ENCODE data around the gene ITGA2. TPM values are rescaled to one million over a fixed set of nuclear protein-coding genes. Genes with fewer than 3 reads are reported as not detected.

Gene ITGA2
- total and polyA plus RNA-seq, 2 experiments from 2014 or later = 10.4 to 21.5 TPM

- Histone ChIP-seq H3K4me1 (ENCODE audit: insufficient read depth) (peaks cover 7% of the 10 kb centered on the region), H3F3A (ENCODE audit: insufficient read depth) (peaks cover 55% of the 10 kb centered on the region), H3K9ac (no peak overlapping the region), H4K20me1 (ENCODE audit: insufficient read depth) (no peaks in the 10 kb centered on the region), H3K9me3 (ENCODE audit: low read depth) (no peaks in the 10 kb centered on the region), H3K27me3 (replicated peaks; ENCODE audit: insufficient read depth) (no peaks in the 10 kb centered on the region), H3K4me2 (ENCODE audit: unreplicated experiment) (peak overlapping the region; percentile 25), H3K27ac (no peak overlapping the region), H2AFZ (no peak overlapping the region), H3K4me3 (no peak overlapping the region), H3K9me2 (ENCODE audit: insufficient read depth) (no peaks in the 10 kb centered on the region), H3K36me3 (ENCODE audit: low read depth) (peaks cover 45% of the 10 kb centered on the region), H3K79me2 (ENCODE audit: insufficient read depth) (no peaks in the 10 kb centered on the region)
- peak; percentile 64 for DNase-seq
- TF ChIP-seq EZH2phosphoT487 (IDR thresholded peaks at IDR 0.05; ENCODE audit: insufficient read depth, low read depth) (no peak), EZH2 (IDR thresholded peaks at IDR 0.05; ENCODE audit: insufficient read depth, poor library complexity, severe bottlenecking) (no peak)
- in situ Hi-C loops (cut with MboI) = loop anchor here (25.0 kb wide), 1 partner anchor 379 kb away; no protein-coding TSS in a partner anchor
- WGBS, 2 experiments (ENCODE audit: low coverage in 1 of 2, low lambda C conversion rate in 2 of 2, missing lambda C conversion rate in 2 of 2) = 64 to 84% methylated on average over 2 of the region's 2 CpGs
These were observed 102.1 kb downstream of the ITGA2 start for GRCh38 chr5:53091289-53091688.

- H3K9me3 ChIP-seq (ENCODE audit: low read depth) = no peaks in the 10 kb centered on the region
- no peaks in the 10 kb centered on the region for H4K20me1 ChIP-seq (ENCODE audit: insufficient read depth)
- peaks cover 7% of the 10 kb centered on the region for H3K4me1 ChIP-seq (ENCODE audit: insufficient read depth)
- H3K9ac ChIP-seq = no peak overlapping the region
- in situ Hi-C loops (cut with MboI) = loop anchor here (25.0 kb wide), 1 partner anchor 380 kb away; no protein-coding TSS in a partner anchor
- no peak overlapping the region for H2AFZ ChIP-seq
- no peak overlapping the region for H3K27ac ChIP-seq
- H3F3A ChIP-seq (ENCODE audit: insufficient read depth) = peaks cover 55% of the 10 kb centered on the region
- no peaks in the 10 kb centered on the region for H3K79me2 ChIP-seq (ENCODE audit: insufficient read depth)
- H3K27me3 ChIP-seq (replicated peaks; ENCODE audit: insufficient read depth) = no peaks in the 10 kb centered on the region
- TF ChIP-seq EZH2 (IDR thresholded peaks at IDR 0.05; ENCODE audit: insufficient read depth, poor library complexity, severe bottlenecking) = no peak
- H3K9me2 ChIP-seq (ENCODE audit: insufficient read depth) = no peaks in the 10 kb centered on the region
- no peak overlapping the region for H3K4me2 ChIP-seq (ENCODE audit: unreplicated experiment)
- no peak overlapping the region for H3K4me3 ChIP-seq
- peaks cover 40% of the 10 kb centered on the region; the same call in 1 of the 2 replicates for H3K36me3 ChIP-seq (ENCODE audit: low read depth)
- DNase-seq = no peak
- WGBS, 2 experiments (ENCODE audit: low coverage in 1 of 2, low lambda C conversion rate in 2 of 2, missing lambda C conversion rate in 2 of 2) = 48 to 54% methylated on average over 2 of the region's 2 CpGs
These were observed 103.1 kb downstream of the ITGA2 start for GRCh38 chr5:53092242-53092641.

- no peak overlapping the region for H2AFZ ChIP-seq
- in situ Hi-C loops (cut with MboI) = loop anchor here (5.0 to 25.0 kb wide), 2 partner anchors 148 to 383 kb away; no protein-coding TSS in a partner anchor
- H3K36me3 ChIP-seq (ENCODE audit: low read depth) = peaks cover 40% of the 10 kb centered on the region; the same call in 1 of the 2 replicates
- no peaks in the 10 kb centered on the region for H3K27me3 ChIP-seq (replicated peaks; ENCODE audit: insufficient read depth)
- H3K79me2 ChIP-seq (ENCODE audit: insufficient read depth) = no peaks in the 10 kb centered on the region
- peaks cover 19% of the 10 kb centered on the region for H3K4me1 ChIP-seq (ENCODE audit: insufficient read depth)
- no peaks in the 10 kb centered on the region for H3K9me2 ChIP-seq (ENCODE audit: insufficient read depth)
- H3K4me3 ChIP-seq = no peak overlapping the region
- H3K27ac ChIP-seq = no peak overlapping the region
- no peak for TF ChIP-seq EZH2phosphoT487 (IDR thresholded peaks at IDR 0.05; ENCODE audit: insufficient read depth, low read depth)
- TF ChIP-seq EZH2 (IDR thresholded peaks at IDR 0.05; ENCODE audit: insufficient read depth, poor library complexity, severe bottlenecking) = no peak
- no peaks in the 10 kb centered on the region for H3K9me3 ChIP-seq (ENCODE audit: low read depth)
- no peak overlapping the region for H3K9ac ChIP-seq
- H3K4me2 ChIP-seq (ENCODE audit: unreplicated experiment) = no peak overlapping the region
- peaks cover 60% of the 10 kb centered on the region for H3F3A ChIP-seq (ENCODE audit: insufficient read depth)
- WGBS, 2 experiments (ENCODE audit: low coverage in 1 of 2, low lambda C conversion rate in 2 of 2, missing lambda C conversion rate in 2 of 2) = 89 to 93% methylated on average over 7 of the region's 7 CpGs
- H4K20me1 ChIP-seq (ENCODE audit: insufficient read depth) = no peaks in the 10 kb centered on the region
- DNase-seq = no peak
These were observed 106.1 kb downstream of the ITGA2 start for GRCh38 chr5:53095217-53095616.

- H3K9me3 ChIP-seq (ENCODE audit: low read depth) = no peaks in the 10 kb centered on the region
- in situ Hi-C loops (cut with MboI) = loop anchor here (5.0 to 25.0 kb wide), 2 partner anchors 149 to 384 kb away; no protein-coding TSS in a partner anchor
These were observed 106.9 kb downstream of the ITGA2 start for GRCh38 chr5:53095931-53096525.

More at GRCh38 chr5:53095931-53096525, 106.9 kb downstream of the ITGA2 start:
- H3K9ac ChIP-seq = no peak overlapping the region
- peaks cover 18% of the 10 kb centered on the region for H3K4me1 ChIP-seq (ENCODE audit: insufficient read depth)
- whole genome bisulfite sequencing, 2 experiments (ENCODE audit: low coverage in 1 of 2, low lambda C conversion rate in 2 of 2, missing lambda C conversion rate in 2 of 2) = 30 to 32% methylated on average over 3 of the region's 3 CpGs
- H3K9me2 ChIP-seq (ENCODE audit: insufficient read depth) = no peaks in the 10 kb centered on the region
- peak; percentile 56 for DNase-seq
- H4K20me1 ChIP-seq (ENCODE audit: insufficient read depth) = no peaks in the 10 kb centered on the region
- no peaks in the 10 kb centered on the region for H3K27me3 ChIP-seq (replicated peaks; ENCODE audit: insufficient read depth)
- H3K79me2 ChIP-seq (ENCODE audit: insufficient read depth) = no peaks in the 10 kb centered on the region
- no peak overlapping the region for H3K4me3 ChIP-seq
- H2AFZ ChIP-seq = no peak overlapping the region
- H3K27ac ChIP-seq = no peak overlapping the region
- H3K4me2 ChIP-seq (ENCODE audit: unreplicated experiment) = no peak overlapping the region
- TF ChIP-seq EZH2 (IDR thresholded peaks at IDR 0.05; ENCODE audit: insufficient read depth, poor library complexity, severe bottlenecking) (no peak), EZH2phosphoT487 (IDR thresholded peaks at IDR 0.05; ENCODE audit: insufficient read depth, low read depth) (no peak)
- peaks cover 39% of the 10 kb centered on the region; the same call in 1 of the 2 replicates for H3K36me3 ChIP-seq (ENCODE audit: low read depth)
- H3F3A ChIP-seq (ENCODE audit: insufficient read depth) = peaks cover 62% of the 10 kb centered on the region

Measured in GM23248 (cell line).